ENCODE measurements around the gene SMG9.

- TF ChIP-seq, protein P1, sequence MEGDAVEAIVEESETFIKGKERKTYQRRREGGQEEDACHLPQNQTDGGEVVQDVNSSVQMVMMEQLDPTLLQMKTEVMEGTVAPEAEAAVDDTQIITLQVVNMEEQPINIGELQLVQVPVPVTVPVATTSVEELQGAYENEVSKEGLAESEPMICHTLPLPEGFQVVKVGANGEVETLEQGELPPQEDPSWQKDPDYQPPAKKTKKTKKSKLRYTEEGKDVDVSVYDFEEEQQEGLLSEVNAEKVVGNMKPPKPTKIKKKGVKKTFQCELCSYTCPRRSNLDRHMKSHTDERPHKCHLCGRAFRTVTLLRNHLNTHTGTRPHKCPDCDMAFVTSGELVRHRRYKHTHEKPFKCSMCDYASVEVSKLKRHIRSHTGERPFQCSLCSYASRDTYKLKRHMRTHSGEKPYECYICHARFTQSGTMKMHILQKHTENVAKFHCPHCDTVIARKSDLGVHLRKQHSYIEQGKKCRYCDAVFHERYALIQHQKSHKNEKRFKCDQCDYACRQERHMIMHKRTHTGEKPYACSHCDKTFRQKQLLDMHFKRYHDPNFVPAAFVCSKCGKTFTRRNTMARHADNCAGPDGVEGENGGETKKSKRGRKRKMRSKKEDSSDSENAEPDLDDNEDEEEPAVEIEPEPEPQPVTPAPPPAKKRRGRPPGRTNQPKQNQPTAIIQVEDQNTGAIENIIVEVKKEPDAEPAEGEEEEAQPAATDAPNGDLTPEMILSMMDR (IDR thresholded peaks at IDR 0.05; ENCODE audit: low read depth, low read length, poor library complexity, severe bottlenecking) = no peak
- TF ChIP-seq EZH2phosphoT487 (IDR thresholded peaks at IDR 0.05; ENCODE audit: borderline replicate concordance, low read length) = no peak
Measured at GRCh38 chr19:43780706-43781525, 26.2 kb upstream of the SMG9 start, which contains the start of gene KCNN4.
